ENCODE data around the gene MMP21. TPM values are rescaled to one million over a fixed set of nuclear protein-coding genes. Genes with fewer than 3 reads are reported as not detected.

MMP21 gene
- total and polyA plus RNA-seq, 2 of the 13 experiments (the other 11 are each of a cell fraction or from before 2014, with no cell fraction given): not detected

DNA sequence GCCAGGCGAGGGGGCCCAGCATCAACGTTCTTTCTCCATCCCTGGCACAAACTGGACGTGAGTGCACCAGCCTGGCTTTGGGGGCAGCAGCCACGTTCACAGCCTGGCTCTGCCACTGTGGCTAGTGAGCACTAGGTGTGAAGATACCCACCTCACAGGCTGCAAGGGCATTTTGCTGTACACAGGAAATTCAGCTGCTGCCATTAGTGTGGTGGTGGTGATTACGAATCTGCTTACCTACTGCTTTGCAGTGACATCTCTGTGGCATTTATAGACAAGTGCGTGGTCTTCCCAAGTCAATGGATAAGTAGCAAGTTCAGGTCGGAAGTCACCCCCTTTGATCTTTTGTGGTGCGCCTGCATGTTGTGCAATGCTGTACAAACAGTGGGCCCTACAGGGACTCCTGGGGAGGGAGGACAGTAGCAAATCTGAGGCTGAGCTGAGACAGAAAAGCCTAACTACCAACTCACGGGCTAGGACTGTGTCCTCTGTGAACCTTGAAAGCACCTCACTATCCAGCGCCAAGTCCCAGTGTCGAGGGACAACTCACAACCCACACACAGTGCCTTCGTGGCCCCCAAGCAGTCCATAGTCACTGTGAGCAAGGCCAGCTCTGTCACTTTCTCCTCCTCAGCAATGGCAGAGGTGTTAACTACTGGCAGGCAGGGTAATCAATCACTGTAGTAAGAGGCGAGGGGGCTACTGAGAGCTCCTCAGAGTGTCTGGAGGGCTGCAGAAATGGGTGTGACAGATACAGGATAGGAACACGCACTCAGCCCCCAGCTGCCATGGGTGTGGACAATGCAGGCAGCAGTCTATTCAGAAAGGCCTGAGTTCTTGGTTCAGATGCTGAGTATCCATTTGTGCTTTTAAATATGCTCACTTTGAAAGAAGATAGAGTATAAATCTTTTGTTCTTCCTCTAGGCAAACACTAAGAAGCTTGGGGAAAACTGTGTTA is 17.0 kb upstream of the MMP21 start (continued):
- TF ChIP-seq, protein P1, sequence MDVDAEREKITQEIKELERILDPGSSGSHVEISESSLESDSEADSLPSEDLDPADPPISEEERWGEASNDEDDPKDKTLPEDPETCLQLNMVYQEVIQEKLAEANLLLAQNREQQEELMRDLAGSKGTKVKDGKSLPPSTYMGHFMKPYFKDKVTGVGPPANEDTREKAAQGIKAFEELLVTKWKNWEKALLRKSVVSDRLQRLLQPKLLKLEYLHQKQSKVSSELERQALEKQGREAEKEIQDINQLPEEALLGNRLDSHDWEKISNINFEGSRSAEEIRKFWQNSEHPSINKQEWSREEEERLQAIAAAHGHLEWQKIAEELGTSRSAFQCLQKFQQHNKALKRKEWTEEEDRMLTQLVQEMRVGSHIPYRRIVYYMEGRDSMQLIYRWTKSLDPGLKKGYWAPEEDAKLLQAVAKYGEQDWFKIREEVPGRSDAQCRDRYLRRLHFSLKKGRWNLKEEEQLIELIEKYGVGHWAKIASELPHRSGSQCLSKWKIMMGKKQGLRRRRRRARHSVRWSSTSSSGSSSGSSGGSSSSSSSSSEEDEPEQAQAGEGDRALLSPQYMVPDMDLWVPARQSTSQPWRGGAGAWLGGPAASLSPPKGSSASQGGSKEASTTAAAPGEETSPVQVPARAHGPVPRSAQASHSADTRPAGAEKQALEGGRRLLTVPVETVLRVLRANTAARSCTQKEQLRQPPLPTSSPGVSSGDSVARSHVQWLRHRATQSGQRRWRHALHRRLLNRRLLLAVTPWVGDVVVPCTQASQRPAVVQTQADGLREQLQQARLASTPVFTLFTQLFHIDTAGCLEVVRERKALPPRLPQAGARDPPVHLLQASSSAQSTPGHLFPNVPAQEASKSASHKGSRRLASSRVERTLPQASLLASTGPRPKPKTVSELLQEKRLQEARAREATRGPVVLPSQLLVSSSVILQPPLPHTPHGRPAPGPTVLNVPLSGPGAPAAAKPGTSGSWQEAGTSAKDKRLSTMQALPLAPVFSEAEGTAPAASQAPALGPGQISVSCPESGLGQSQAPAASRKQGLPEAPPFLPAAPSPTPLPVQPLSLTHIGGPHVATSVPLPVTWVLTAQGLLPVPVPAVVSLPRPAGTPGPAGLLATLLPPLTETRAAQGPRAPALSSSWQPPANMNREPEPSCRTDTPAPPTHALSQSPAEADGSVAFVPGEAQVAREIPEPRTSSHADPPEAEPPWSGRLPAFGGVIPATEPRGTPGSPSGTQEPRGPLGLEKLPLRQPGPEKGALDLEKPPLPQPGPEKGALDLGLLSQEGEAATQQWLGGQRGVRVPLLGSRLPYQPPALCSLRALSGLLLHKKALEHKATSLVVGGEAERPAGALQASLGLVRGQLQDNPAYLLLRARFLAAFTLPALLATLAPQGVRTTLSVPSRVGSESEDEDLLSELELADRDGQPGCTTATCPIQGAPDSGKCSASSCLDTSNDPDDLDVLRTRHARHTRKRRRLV (CRISPR knock-in tag; IDR thresholded peaks at IDR 0.05): no peak
- TF ChIP-seq IKZF4 (CRISPR knock-in tag; IDR thresholded peaks at IDR 0.05; ENCODE audit: borderline replicate concordance, low read depth, not compliant biosample characterization) (no peak), HOXA9 (CRISPR knock-in tag; IDR thresholded peaks at IDR 0.05; ENCODE audit: borderline replicate concordance) (no peak; the same call in 1 of the 2 replicates), ZNF678 (CRISPR knock-in tag; IDR thresholded peaks at IDR 0.05) (no peak), SUZ12 (IDR thresholded peaks at IDR 0.05; ENCODE audit: low read depth, low read length) (no peak), PAX8 (CRISPR knock-in tag; IDR thresholded peaks at IDR 0.05; ENCODE audit: borderline replicate concordance) (no peak), FOXA1 (IDR thresholded peaks at IDR 0.05) (no peak), FOXA1 (CRISPR knock-in tag; IDR thresholded peaks at IDR 0.05) (peak; percentile 98), SMAD3 (CRISPR knock-in tag; IDR thresholded peaks at IDR 0.05) (peak; percentile 87; the same call in 1 of the 2 replicates), RAD51 (IDR thresholded peaks at IDR 0.05; ENCODE audit: borderline replicate concordance) (no peak), SRY (CRISPR knock-in tag; IDR thresholded peaks at IDR 0.05) (0 out of 2 replicates have a peak, but pooled peaks have one; percentile 33), SNAPC2 (CRISPR knock-in tag; IDR thresholded peaks at IDR 0.05) (peak; percentile 76; the same call in 1 of the 2 replicates), ZNF282 (IDR thresholded peaks at IDR 0.05; ENCODE audit: partially characterized antibody) (no peak), SSRP1 (CRISPR knock-in tag; IDR thresholded peaks at IDR 0.05) (0 out of 2 replicates have a peak, but pooled peaks have one; percentile 66)
- TF ChIP-seq, protein P2, sequence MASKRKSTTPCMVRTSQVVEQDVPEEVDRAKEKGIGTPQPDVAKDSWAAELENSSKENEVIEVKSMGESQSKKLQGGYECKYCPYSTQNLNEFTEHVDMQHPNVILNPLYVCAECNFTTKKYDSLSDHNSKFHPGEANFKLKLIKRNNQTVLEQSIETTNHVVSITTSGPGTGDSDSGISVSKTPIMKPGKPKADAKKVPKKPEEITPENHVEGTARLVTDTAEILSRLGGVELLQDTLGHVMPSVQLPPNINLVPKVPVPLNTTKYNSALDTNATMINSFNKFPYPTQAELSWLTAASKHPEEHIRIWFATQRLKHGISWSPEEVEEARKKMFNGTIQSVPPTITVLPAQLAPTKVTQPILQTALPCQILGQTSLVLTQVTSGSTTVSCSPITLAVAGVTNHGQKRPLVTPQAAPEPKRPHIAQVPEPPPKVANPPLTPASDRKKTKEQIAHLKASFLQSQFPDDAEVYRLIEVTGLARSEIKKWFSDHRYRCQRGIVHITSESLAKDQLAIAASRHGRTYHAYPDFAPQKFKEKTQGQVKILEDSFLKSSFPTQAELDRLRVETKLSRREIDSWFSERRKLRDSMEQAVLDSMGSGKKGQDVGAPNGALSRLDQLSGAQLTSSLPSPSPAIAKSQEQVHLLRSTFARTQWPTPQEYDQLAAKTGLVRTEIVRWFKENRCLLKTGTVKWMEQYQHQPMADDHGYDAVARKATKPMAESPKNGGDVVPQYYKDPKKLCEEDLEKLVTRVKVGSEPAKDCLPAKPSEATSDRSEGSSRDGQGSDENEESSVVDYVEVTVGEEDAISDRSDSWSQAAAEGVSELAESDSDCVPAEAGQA (IDR thresholded peaks at IDR 0.05; ENCODE audit: low read depth): no peak
- TF ChIP-seq, protein P2 (CRISPR knock-in tag; IDR thresholded peaks at IDR 0.05; ENCODE audit: borderline replicate concordance): no peak
- TF ChIP-seq, protein P3, sequence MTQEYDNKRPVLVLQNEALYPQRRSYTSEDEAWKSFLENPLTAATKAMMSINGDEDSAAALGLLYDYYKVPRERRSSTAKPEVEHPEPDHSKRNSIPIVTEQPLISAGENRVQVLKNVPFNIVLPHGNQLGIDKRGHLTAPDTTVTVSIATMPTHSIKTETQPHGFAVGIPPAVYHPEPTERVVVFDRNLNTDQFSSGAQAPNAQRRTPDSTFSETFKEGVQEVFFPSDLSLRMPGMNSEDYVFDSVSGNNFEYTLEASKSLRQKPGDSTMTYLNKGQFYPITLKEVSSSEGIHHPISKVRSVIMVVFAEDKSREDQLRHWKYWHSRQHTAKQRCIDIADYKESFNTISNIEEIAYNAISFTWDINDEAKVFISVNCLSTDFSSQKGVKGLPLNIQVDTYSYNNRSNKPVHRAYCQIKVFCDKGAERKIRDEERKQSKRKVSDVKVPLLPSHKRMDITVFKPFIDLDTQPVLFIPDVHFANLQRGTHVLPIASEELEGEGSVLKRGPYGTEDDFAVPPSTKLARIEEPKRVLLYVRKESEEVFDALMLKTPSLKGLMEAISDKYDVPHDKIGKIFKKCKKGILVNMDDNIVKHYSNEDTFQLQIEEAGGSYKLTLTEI (CRISPR knock-in tag; conservative IDR thresholded peaks at IDR 0.05): no peak
